Testis (tissue), 2 donors: ENCODE measurements around the gene PLXNB3.

Source experiments
- POLR2A ChIP-seq: fragments of 450-650 bp; IDR thresholded peaks from one replicate; pipeline ENCODE4 v1.6.1; 2017; ENCODE audit warnings: antibody characterized with exemption, mild to moderate bottlenecking, moderate library complexity
- TF ChIP-seq, protein P1 (sequence below), 3 experiments: fragments of 450-650 bp in 2 of 3; fragments of 200-600 bp in 1 of 3; sonication (generic) in 1 of 3; IDR thresholded peaks; one replicate each; pipeline ENCODE4 v1.5.1; 2016 to 2019; ENCODE audit warnings: antibody characterized with exemption in 3 of 3, mild to moderate bottlenecking in 2 of 3, moderate library complexity in 1 of 3

DNA sequence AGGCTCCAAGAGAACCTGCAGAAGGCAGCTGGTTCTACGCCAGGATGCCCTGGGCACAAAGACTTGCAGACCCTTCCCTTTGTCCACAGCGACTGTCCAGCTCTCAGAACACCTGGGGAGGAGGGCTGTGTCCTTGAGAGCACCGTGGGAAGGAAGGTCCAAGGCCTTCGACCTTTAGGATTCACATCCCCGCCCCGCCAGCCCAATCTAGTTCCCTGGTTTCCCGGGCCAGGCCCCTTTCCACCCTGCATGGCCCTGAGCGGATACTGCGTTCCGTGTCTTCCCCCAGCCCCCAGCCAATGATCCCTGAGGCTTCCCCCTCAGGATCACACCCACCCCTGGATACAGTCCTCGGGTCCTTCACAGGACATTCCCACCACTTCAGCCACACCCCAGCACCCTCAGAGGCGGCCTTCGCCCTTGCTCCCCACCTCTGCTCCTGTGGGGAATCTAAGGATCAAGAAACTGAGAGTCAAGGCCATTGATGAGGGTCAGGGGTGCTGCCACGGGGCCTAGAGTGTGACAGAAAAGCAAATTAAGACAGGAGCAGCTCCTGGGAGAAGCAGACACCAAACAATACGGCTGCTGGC is 30.3 kb upstream of the PLXNB3 start:
- no peak for TF ChIP-seq POLR2A
- TF ChIP-seq, protein P1, sequence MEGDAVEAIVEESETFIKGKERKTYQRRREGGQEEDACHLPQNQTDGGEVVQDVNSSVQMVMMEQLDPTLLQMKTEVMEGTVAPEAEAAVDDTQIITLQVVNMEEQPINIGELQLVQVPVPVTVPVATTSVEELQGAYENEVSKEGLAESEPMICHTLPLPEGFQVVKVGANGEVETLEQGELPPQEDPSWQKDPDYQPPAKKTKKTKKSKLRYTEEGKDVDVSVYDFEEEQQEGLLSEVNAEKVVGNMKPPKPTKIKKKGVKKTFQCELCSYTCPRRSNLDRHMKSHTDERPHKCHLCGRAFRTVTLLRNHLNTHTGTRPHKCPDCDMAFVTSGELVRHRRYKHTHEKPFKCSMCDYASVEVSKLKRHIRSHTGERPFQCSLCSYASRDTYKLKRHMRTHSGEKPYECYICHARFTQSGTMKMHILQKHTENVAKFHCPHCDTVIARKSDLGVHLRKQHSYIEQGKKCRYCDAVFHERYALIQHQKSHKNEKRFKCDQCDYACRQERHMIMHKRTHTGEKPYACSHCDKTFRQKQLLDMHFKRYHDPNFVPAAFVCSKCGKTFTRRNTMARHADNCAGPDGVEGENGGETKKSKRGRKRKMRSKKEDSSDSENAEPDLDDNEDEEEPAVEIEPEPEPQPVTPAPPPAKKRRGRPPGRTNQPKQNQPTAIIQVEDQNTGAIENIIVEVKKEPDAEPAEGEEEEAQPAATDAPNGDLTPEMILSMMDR (IDR thresholded peaks at IDR 0.05) = no peak
